NB4 (cell line): ENCODE data around the gene PEX26.

Experiments used
- POLR2A ChIP-seq: IDR thresholded peaks from 2 replicates; pipeline ENCODE4 v1.6.1; 2011; ENCODE audit warnings: mild to moderate bottlenecking; ENCODE audit not compliant: insufficient read length; ENCODE audit errors: extremely low read depth
- TF ChIP-seq, protein P1 (sequence below): IDR thresholded peaks from one replicate; pipeline ENCODE4 v1.5.1; 2012; ENCODE audit warnings: low read depth, low read length

DNA sequence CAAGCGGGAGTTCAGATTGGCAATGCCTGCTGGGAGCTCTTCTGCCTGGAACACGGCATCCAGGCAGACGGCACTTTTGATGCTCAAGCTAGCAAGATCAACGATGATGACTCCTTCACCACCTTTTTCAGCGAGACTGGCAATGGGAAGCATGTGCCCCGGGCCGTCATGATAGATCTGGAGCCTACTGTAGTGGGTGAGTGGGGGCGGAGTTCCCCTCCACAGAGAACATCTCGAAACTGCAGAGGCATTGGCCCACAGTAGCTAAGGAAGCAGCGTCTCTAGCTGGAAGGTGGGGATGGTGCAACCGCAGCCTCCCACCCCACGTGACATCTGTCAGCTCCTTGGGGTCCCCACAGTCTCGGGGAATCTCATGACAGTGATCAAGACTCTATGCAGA is 43.7 kb downstream of the PEX26 start:
- TF ChIP-seq, protein P1, sequence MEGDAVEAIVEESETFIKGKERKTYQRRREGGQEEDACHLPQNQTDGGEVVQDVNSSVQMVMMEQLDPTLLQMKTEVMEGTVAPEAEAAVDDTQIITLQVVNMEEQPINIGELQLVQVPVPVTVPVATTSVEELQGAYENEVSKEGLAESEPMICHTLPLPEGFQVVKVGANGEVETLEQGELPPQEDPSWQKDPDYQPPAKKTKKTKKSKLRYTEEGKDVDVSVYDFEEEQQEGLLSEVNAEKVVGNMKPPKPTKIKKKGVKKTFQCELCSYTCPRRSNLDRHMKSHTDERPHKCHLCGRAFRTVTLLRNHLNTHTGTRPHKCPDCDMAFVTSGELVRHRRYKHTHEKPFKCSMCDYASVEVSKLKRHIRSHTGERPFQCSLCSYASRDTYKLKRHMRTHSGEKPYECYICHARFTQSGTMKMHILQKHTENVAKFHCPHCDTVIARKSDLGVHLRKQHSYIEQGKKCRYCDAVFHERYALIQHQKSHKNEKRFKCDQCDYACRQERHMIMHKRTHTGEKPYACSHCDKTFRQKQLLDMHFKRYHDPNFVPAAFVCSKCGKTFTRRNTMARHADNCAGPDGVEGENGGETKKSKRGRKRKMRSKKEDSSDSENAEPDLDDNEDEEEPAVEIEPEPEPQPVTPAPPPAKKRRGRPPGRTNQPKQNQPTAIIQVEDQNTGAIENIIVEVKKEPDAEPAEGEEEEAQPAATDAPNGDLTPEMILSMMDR = no peak
- TF ChIP-seq POLR2A = no peak
